Measurements from ENCODE around the gene ARPC3.

- TF ChIP-seq CTCF (IDR thresholded peaks at IDR 0.05) = no peak
- TF ChIP-seq POLR2A (IDR thresholded peaks at IDR 0.05) = no peak
Measured at GRCh38 chr12:110421701-110422100, 28.4 kb downstream of the ARPC3 start.

All from body of pancreas (tissue), 4 donors.